CD8-positive, alpha-beta memory T cell (primary cell): ENCODE measurements around the gene RAVER2. TPM values are rescaled to one million over a fixed set of nuclear protein-coding genes. Genes with fewer than 3 reads are reported as not detected.
A peak's percentile ranks its signal among the peaks of the same experiment; 100 is the strongest.
"Not testable (repeated sequence)": the region's sequence is repeated elsewhere in the genome, so short reads cannot be mapped to it uniquely, and the experiment has no call there.

Source experiments
- CTCF ChIA-PET: fragments of 350-600 bp; sonication (Branson Sonifier 250); formaldehyde crosslinking; loops from one replicate; lab custom pipeline; 2021; ENCODE audit warnings: antibody characterized with exemption; lab: Charles Lee
- POLR2A ChIA-PET: fragments of 350-600 bp; sonication (Branson Sonifier 250); formaldehyde crosslinking; loops from one replicate; lab custom pipeline; 2021; ENCODE audit warnings: antibody characterized with exemption; lab: Charles Lee
- DNase-seq, 5 donors: peaks; one replicate each; pipeline versions ENCODE4 v3.0.0 to v3.0.0-alpha.2; 2020 to 2022; ENCODE audit warnings: mixed read lengths in 1 of 5
- H3K27ac ChIP-seq: one replicate; pipeline ENCODE4 v1.7.0; 2013; ENCODE audit warnings: low read depth, mild to moderate bottlenecking, low read length, moderate library complexity
- H3K27me3 ChIP-seq: 2 replicates; pipeline ENCODE4 v1.7.0; 2013; ENCODE audit warnings: low read length, mild to moderate bottlenecking; ENCODE audit not compliant: insufficient read depth, poor library complexity, severe bottlenecking
- H3K36me3 ChIP-seq: 2 replicates; pipeline ENCODE4 v1.7.0; 2013; ENCODE audit warnings: mild to moderate bottlenecking, low read length, moderate library complexity; ENCODE audit not compliant: insufficient read depth
- H3K4me1 ChIP-seq: 2 replicates; pipeline ENCODE4 v1.7.0; 2013; ENCODE audit warnings: mild to moderate bottlenecking, low read length, moderate library complexity; ENCODE audit not compliant: insufficient read depth
- H3K4me3 ChIP-seq: 2 replicates; pipeline ENCODE4 v1.7.0; 2013; ENCODE audit warnings: mild to moderate bottlenecking, low read length
- H3K9me3 ChIP-seq: 2 replicates; pipeline ENCODE4 v1.7.0; 2013; ENCODE audit warnings: mild to moderate bottlenecking, low read length
- H3K27ac Mint-ChIP-seq, 8 donors: one replicate each; pipeline ENCODE4 v1.8.0; 2020 to 2021; ENCODE audit warnings: mixed read lengths in 8 of 8, mild to moderate bottlenecking in 6 of 8, inconsistent platforms in 3 of 8, moderate library complexity in 3 of 8
- H3K27me3 Mint-ChIP-seq, 2 donors: one replicate each; pipeline ENCODE4 v1.8.0; 2020 to 2021; ENCODE audit warnings: mixed read lengths in 2 of 2, mild to moderate bottlenecking in 1 of 2, moderate library complexity in 1 of 2
- H3K36me3 Mint-ChIP-seq, 3 donors: one replicate each; pipeline ENCODE4 v1.8.0; 2020 to 2021; ENCODE audit warnings: mixed read lengths in 3 of 3, inconsistent platforms in 1 of 3, mild to moderate bottlenecking in 1 of 3
- H3K4me1 Mint-ChIP-seq, 3 donors: one replicate each; pipeline ENCODE4 v1.8.0; 2020 to 2021; ENCODE audit warnings: mixed read lengths in 3 of 3, inconsistent platforms in 1 of 3, mild to moderate bottlenecking in 1 of 3
- H3K4me3 Mint-ChIP-seq, 7 donors: one replicate each; pipeline ENCODE4 v1.8.0; 2020 to 2021; ENCODE audit warnings: mixed read lengths in 7 of 7, mild to moderate bottlenecking in 6 of 7, moderate library complexity in 4 of 7, inconsistent platforms in 2 of 7
- H3K9me3 Mint-ChIP-seq, 5 donors: one replicate each; pipeline ENCODE4 v1.8.0; 2020 to 2022; ENCODE audit warnings: mixed read lengths in 5 of 5, mild to moderate bottlenecking in 3 of 5, moderate library complexity in 2 of 5, inconsistent platforms in 1 of 5
- polyA plus RNA-seq: library from polyadenylated mRNA; unstranded; fragments of 300-500 nt; fragmentation: Illumina TruSeq; gene quantifications from one replicate; pipeline ENCODE4 v1.2.3, GENCODE V29; 2021
- total RNA-seq, 2 experiments: library from RNA; stranded (reverse); gene quantifications; one replicate each; pipeline ENCODE4 v1.2.3, GENCODE V29; 2021

Gene RAVER2, protein sequence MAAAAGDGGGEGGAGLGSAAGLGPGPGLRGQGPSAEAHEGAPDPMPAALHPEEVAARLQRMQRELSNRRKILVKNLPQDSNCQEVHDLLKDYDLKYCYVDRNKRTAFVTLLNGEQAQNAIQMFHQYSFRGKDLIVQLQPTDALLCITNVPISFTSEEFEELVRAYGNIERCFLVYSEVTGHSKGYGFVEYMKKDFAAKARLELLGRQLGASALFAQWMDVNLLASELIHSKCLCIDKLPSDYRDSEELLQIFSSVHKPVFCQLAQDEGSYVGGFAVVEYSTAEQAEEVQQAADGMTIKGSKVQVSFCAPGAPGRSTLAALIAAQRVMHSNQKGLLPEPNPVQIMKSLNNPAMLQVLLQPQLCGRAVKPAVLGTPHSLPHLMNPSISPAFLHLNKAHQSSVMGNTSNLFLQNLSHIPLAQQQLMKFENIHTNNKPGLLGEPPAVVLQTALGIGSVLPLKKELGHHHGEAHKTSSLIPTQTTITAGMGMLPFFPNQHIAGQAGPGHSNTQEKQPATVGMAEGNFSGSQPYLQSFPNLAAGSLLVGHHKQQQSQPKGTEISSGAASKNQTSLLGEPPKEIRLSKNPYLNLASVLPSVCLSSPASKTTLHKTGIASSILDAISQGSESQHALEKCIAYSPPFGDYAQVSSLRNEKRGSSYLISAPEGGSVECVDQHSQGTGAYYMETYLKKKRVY
- 1 to 10 TPM; 6.7 to 6.8 TPM for total RNA-seq
- 1.5 TPM for polyA plus RNA-seq

- CTCF ChIA-PET: interaction anchor here (1.3 to 1.4 kb wide), 3 partner anchors 8 to 79 kb away, joined by 4 to 7 read pairs (median 4); no protein-coding TSS in a partner anchor
- Histone ChIP-seq H3K9me3 (no peaks in the 10 kb centered on the region), H3K4me3 (peak within 1 kb of the TSS; percentile 64), H3K36me3 (no peaks in the 10 kb centered on the region), H3K27ac (peak within 1 kb of the TSS; percentile 11), H3K27me3 (no peaks in the 10 kb centered on the region), H3K4me1 (peaks cover 11% of the 10 kb centered on the region)
- Mint-ChIP-seq H3K36me3 (peaks cover 0 to 6% (median 0%) of the 10 kb centered on the region in 3 donors), H3K27me3 (peaks cover 0 to 3% of the 10 kb centered on the region in 2 donors), H3K9me3 (no peaks in the 10 kb centered on the region), H3K4me1 (peaks cover 15 to 46% (median 26%) of the 10 kb centered on the region in 3 donors), H3K27ac (peak within 1 kb of the TSS; percentile 78 to 94 (median 89)), H3K4me3 (peak within 1 kb of the TSS; percentile 86 to 97 (median 90))
- peak; percentile 49 to 84 (median 57) for DNase-seq
- POLR2A ChIA-PET: interaction anchor here (0.5 to 0.6 kb wide), 2 partner anchors 258 to 332 kb away, joined by 3 to 4 read pairs; no protein-coding TSS in a partner anchor
These were observed at the start of gene RAVER2 for GRCh38 chr1:64744492-64745180. RAVER2 (plus strand) TSS chr1:64745075; CDS start chr1:64745173, 98 bp downstream.

- no peak overlapping the region for H3K27ac ChIP-seq
- POLR2A ChIA-PET: no interaction called here
- H3K27me3 ChIP-seq: no peaks in the 10 kb centered on the region
- no peak overlapping the region for H3K4me3 ChIP-seq
- Mint-ChIP-seq H3K36me3 (peaks cover 0 to 2% (median 0%) of the 10 kb centered on the region in 3 donors), H3K9me3 (no peaks in the 10 kb centered on the region), H3K4me1 (no peaks in the 10 kb centered on the region), H3K4me3 (no peak overlapping the region), H3K27ac (no peak overlapping the region), H3K27me3 (peaks cover 4 to 33% of the 10 kb centered on the region in 2 donors)
- no peak for DNase-seq
- no peaks in the 10 kb centered on the region for H3K36me3 ChIP-seq
- no peaks in the 10 kb centered on the region for H3K4me1 ChIP-seq
- CTCF ChIA-PET: interaction anchor here (1.7 kb wide), 1 partner anchor 128 kb away, joined by 3 read pairs; no protein-coding TSS in a partner anchor
- no peaks in the 10 kb centered on the region for H3K9me3 ChIP-seq
These were observed 48.0 kb upstream of the RAVER2 start for GRCh38 chr1:64696879-64697278.

GRCh38 chr1:64699327-64699726 is 45.5 kb upstream of the RAVER2 start:
- Histone ChIP-seq H3K36me3 (no peaks in the 10 kb centered on the region), H3K27me3 (no peaks in the 10 kb centered on the region), H3K27ac (no peak overlapping the region), H3K4me3 (no peak overlapping the region), H3K9me3 (no peaks in the 10 kb centered on the region), H3K4me1 (no peaks in the 10 kb centered on the region)
- POLR2A ChIA-PET: interaction anchor here (0.6 kb wide), 1 partner anchor 451 kb away, joined by 4 read pairs; no protein-coding TSS in a partner anchor
- Mint-ChIP-seq H3K27me3 (peaks cover 7 to 42% of the 10 kb centered on the region in 2 donors), H3K27ac (no peak overlapping the region), H3K4me1 (no peaks in the 10 kb centered on the region), H3K9me3 (peaks cover 0 to 5% (median 0%) of the 10 kb centered on the region in 5 donors), H3K36me3 (peaks cover 0 to 2% (median 0%) of the 10 kb centered on the region in 3 donors), H3K4me3 (no peak overlapping the region)
- no peak for DNase-seq
- CTCF ChIA-PET: interaction anchor here (1.1 kb wide), 1 partner anchor 10 kb away, joined by 3 read pairs; no protein-coding TSS in a partner anchor

DNA sequence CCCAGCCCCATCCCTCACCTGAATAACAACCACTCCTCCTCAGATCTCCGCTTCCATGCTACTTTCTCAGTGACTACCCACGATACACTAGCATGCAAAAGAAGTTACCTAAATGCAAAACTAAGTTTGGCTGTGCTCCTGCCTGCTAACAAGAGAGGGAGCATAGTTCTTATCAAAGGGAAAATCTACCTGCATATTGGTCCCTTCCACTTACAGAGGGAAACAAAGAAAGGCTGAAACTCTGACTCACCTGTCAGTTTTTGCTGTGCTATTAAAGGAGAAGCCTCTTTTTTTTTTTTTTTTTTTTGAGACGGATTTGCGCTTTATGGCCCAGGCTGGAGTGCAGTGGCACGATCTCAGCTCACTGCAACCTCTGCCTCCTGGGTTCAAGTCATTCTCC is 43.8 kb upstream of the RAVER2 start:
- no peak overlapping the region for H3K27ac ChIP-seq
- peaks cover 0 to 5% (median 0%) of the 10 kb centered on the region in 5 donors for H3K9me3 Mint-ChIP-seq
- no peaks in the 10 kb centered on the region for H3K36me3 ChIP-seq
- no peak overlapping the region for H3K27ac Mint-ChIP-seq
- no peaks in the 10 kb centered on the region for H3K4me1 ChIP-seq
- CTCF ChIA-PET: no interaction called here
- DNase-seq: no peak
- POLR2A ChIA-PET: no interaction called here
- no peaks in the 10 kb centered on the region for H3K4me1 Mint-ChIP-seq
- no peaks in the 10 kb centered on the region for H3K9me3 ChIP-seq
- H3K4me3 Mint-ChIP-seq: no peak overlapping the region
- H3K36me3 Mint-ChIP-seq: peaks cover 0 to 2% (median 0%) of the 10 kb centered on the region in 3 donors
- H3K4me3 ChIP-seq: no peak overlapping the region
- no peaks in the 10 kb centered on the region for H3K27me3 ChIP-seq
- peaks cover 4 to 38% of the 10 kb centered on the region in 2 donors for H3K27me3 Mint-ChIP-seq

DNA sequence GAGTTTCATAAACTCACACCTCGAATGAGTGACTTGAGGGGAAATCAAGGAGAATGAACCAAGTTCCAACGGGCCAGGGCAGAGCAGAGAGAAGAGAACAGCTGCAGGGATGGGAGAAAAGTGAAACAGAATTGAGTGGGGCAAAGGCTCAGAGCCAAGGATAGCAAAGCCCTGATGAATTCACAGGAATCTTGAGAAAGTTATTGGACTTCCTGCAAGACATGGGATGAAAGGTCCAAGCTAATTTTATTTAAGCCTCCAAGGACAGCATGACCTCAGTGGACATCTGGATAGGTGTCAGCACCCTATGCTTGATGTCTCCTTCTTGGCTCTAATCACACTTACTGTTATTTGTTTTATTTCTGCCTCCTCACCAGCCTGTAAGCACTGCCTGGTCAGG is 43.0 kb upstream of the RAVER2 start:
- Mint-ChIP-seq H3K4me3 (no peak overlapping the region), H3K36me3 (peaks cover 0 to 2% (median 0%) of the 10 kb centered on the region in 3 donors), H3K9me3 (peaks cover 0 to 5% (median 0%) of the 10 kb centered on the region in 5 donors), H3K4me1 (no peaks in the 10 kb centered on the region), H3K27me3 (peaks cover 4 to 38% of the 10 kb centered on the region in 2 donors), H3K27ac (peak overlapping the region in 1 of 8 donors; percentile 51)
- DNase-seq: no peak
- Histone ChIP-seq H3K4me1 (no peaks in the 10 kb centered on the region), H3K36me3 (no peaks in the 10 kb centered on the region), H3K27ac (no peak overlapping the region), H3K4me3 (no peak overlapping the region), H3K9me3 (no peaks in the 10 kb centered on the region), H3K27me3 (no peaks in the 10 kb centered on the region)
- CTCF ChIA-PET: no interaction called here
- POLR2A ChIA-PET: no interaction called here

- H3K4me3 Mint-ChIP-seq, DNase-seq, H3K9me3 Mint-ChIP-seq, CTCF ChIA-PET, H3K36me3 ChIP-seq, H3K27me3 ChIP-seq, H3K4me3 ChIP-seq, H3K9me3 ChIP-seq, H3K4me1 ChIP-seq, H3K4me1 Mint-ChIP-seq, H3K36me3 Mint-ChIP-seq, POLR2A ChIA-PET, H3K27ac Mint-ChIP-seq, H3K27ac ChIP-seq: not testable (repeated sequence)
- H3K27me3 Mint-ChIP-seq: peaks cover 4 to 38% of the 10 kb centered on the region in 2 donors
These were observed 42.2 kb upstream of the RAVER2 start for GRCh38 chr1:64702670-64703069.

- no peaks in the 10 kb centered on the region for H3K4me1 Mint-ChIP-seq
- POLR2A ChIA-PET: no interaction called here
- peaks cover 0 to 2% (median 0%) of the 10 kb centered on the region in 3 donors for H3K36me3 Mint-ChIP-seq
- peaks cover 2 to 38% of the 10 kb centered on the region in 2 donors for H3K27me3 Mint-ChIP-seq
- H3K9me3 Mint-ChIP-seq: peaks cover 0 to 5% (median 0%) of the 10 kb centered on the region in 5 donors
- Histone ChIP-seq H3K27me3 (no peaks in the 10 kb centered on the region), H3K4me1 (no peaks in the 10 kb centered on the region), H3K4me3 (no peak overlapping the region), H3K9me3 (no peaks in the 10 kb centered on the region), H3K27ac (no peak overlapping the region), H3K36me3 (no peaks in the 10 kb centered on the region)
- no peak overlapping the region for H3K27ac Mint-ChIP-seq
- no peak overlapping the region for H3K4me3 Mint-ChIP-seq
- no peak for DNase-seq
- CTCF ChIA-PET: interaction anchor here (0.7 kb wide), 1 partner anchor 14 kb away, joined by 3 read pairs; no protein-coding TSS in a partner anchor
These were observed 41.3 kb upstream of the RAVER2 start for GRCh38 chr1:64703600-64703999.
